Measurements from ENCODE around the gene NOTCH4. TPM values are rescaled to one million over a fixed set of nuclear protein-coding genes. Genes with fewer than 3 reads are reported as not detected.
A peak's percentile ranks its signal among the peaks of the same experiment; 100 is the strongest.

The NOTCH4 gene
- total and polyA plus RNA-seq, 9 of the 15 experiments (the other 6 are each of a cell fraction or from before 2014, with no cell fraction given): 0.24 to 4.3 (median 1.7) TPM

- TF ChIP-seq CREB3 (tag; conservative IDR thresholded peaks at IDR 0.05; ENCODE audit: low read depth) (0 out of 2 replicates have a peak, but pooled peaks have one; percentile 17), ZNF184 (CRISPR knock-in tag; IDR thresholded peaks at IDR 0.05) (no peak), ZNF232 (CRISPR knock-in tag; IDR thresholded peaks at IDR 0.05) (0 out of 2 replicates have a peak, but pooled peaks have one; percentile 35), ZEB2 (IDR thresholded peaks at IDR 0.05) (no peak), ZNF561 (CRISPR knock-in tag; conservative IDR thresholded peaks at IDR 0.05) (no peak), THRB (CRISPR knock-in tag; conservative IDR thresholded peaks at IDR 0.05) (peak; percentile 72; the same call in 1 of the 2 replicates), SMARCC2 (IDR thresholded peaks at IDR 0.05; ENCODE audit: low read depth) (peak; percentile 37; the same call in 1 of the 2 replicates), NFE2L1 (tag; IDR thresholded peaks at IDR 0.05; ENCODE audit: borderline replicate concordance, low read depth) (no peak), HMG20B (CRISPR knock-in tag; IDR thresholded peaks at IDR 0.05) (no peak), REST (IDR thresholded peaks at IDR 0.05; ENCODE audit: borderline replicate concordance) (peak; percentile 62; the same call in 1 of the 2 replicates), REST (CRISPR knock-in tag; IDR thresholded peaks at IDR 0.05; ENCODE audit: low read depth) (no peak), ZNF24 (IDR thresholded peaks at IDR 0.05) (no peak), FIP1L1 (IDR thresholded peaks at IDR 0.05; ENCODE audit: low read depth, low read length, poor library complexity, severe bottlenecking) (no peak), FOS (IDR thresholded peaks at IDR 0.05; ENCODE audit: extremely low read depth, insufficient read length) (peak; percentile 57), ZNF174 (CRISPR knock-in tag; IDR thresholded peaks at IDR 0.05) (no peak), POLR2B (IDR thresholded peaks at IDR 0.05; ENCODE audit: low read depth, partially characterized antibody) (peak; percentile 82), ZNF134 (CRISPR knock-in tag; conservative IDR thresholded peaks at IDR 0.05) (no peak), NFE2 (IDR thresholded peaks at IDR 0.05; ENCODE audit: low read depth) (no peak), NCOA4 (IDR thresholded peaks at IDR 0.05; ENCODE audit: partially characterized antibody) (no peak)
Measured at GRCh38 chr6:32194825-32195651, 28.8 kb downstream of the NOTCH4 start (continued).

All from K562 (cell line).